GM21515 (cell line): ENCODE measurements around the gene FRMD4B.
A peak's percentile ranks its signal among the peaks of the same experiment; 100 is the strongest.
"Not testable (repeated sequence)": the region's sequence is repeated elsewhere in the genome, so short reads cannot be mapped to it uniquely, and the experiment has no call there.

ENCODE experiments used
- ATAC-seq: cut with Tn5 transposase; IDR thresholded peaks from one replicate; pipeline ENCODE4 v1.9.1; 2021; ENCODE audit not compliant: unreplicated experiment

FRMD4B gene

GRCh38 chr3:69325151-69325550 lies 60.7 kb downstream of the FRMD4B start:
- ATAC-seq = no peak

GRCh38 chr3:69324362-69325025 lies 61.4 kb downstream of the FRMD4B start:
- no peak for ATAC-seq

- ATAC-seq = no peak
Measured at GRCh38 chr3:69323941-69324340, 61.9 kb downstream of the FRMD4B start.

- ATAC-seq = not testable (repeated sequence)
Measured at GRCh38 chr3:69322512-69322911, 63.4 kb downstream of the FRMD4B start.

- ATAC-seq = no peak
Measured at GRCh38 chr3:69322158-69322509, 63.8 kb downstream of the FRMD4B start.

- no peak for ATAC-seq
Measured at GRCh38 chr3:69321301-69322157, 64.4 kb downstream of the FRMD4B start.

- peak; percentile 55 for ATAC-seq
Measured at GRCh38 chr3:69320871-69321271, 65.0 kb downstream of the FRMD4B start.

- no peak for ATAC-seq
Measured at GRCh38 chr3:69319652-69320051, 66.2 kb downstream of the FRMD4B start.

- no peak for ATAC-seq
Measured at GRCh38 chr3:69318410-69318809, 67.5 kb downstream of the FRMD4B start.

GRCh38 chr3:69313251-69313650 lies 72.6 kb downstream of the FRMD4B start:
- no peak for ATAC-seq

- ATAC-seq = no peak
Measured at GRCh38 chr3:69309814-69310213, 76.1 kb downstream of the FRMD4B start.

GRCh38 chr3:69306239-69307185 lies 79.4 kb downstream of the FRMD4B start:
- peak; percentile 98 for ATAC-seq

- ATAC-seq = no peak
Measured at GRCh38 chr3:69305011-69305410, 80.9 kb downstream of the FRMD4B start.

GRCh38 chr3:69304396-69304795 lies 81.5 kb downstream of the FRMD4B start:
- ATAC-seq = no peak

- no peak for ATAC-seq
Measured at GRCh38 chr3:69300296-69300695, 85.6 kb downstream of the FRMD4B start.

- no peak for ATAC-seq
Measured at GRCh38 chr3:69299344-69299743, 86.5 kb downstream of the FRMD4B start.

GRCh38 chr3:69297501-69297900 lies 88.4 kb downstream of the FRMD4B start:
- no peak for ATAC-seq

- no peak for ATAC-seq
Measured at GRCh38 chr3:69296995-69297394, 88.9 kb downstream of the FRMD4B start.

GRCh38 chr3:69294014-69294766 lies 91.7 kb downstream of the FRMD4B start:
- ATAC-seq = no peak

- no peak for ATAC-seq
Measured at GRCh38 chr3:69292959-69293574, 92.8 kb downstream of the FRMD4B start.
